Bone marrow (tissue), 2 donors: ENCODE measurements around the gene DIPK1C.

ENCODE experiments used
- DNase-seq, 2 donors: peaks; one replicate each; lab custom pipeline; 2025; lab: John Stamatoyannopoulos, UW

The DIPK1C gene

DNA sequence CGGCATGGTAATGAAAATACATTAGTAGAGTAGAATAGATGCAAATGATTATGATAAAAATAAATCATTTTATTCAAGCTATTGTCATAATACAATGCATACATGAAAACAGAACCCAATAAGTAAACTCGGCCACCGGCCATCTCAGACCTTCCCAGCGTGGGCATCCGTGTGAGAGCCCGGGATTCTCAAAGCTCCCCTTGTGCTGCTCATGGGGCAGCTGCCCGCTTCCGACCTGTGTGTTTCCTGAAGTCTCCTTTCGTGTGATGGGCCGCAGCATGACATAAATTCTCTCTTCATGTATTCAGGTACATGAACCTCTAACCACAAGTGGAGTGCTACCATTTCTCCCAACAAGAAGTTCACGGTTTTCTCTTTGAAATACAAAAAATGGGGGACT lies 25.6 kb upstream of the DIPK1C start:
- DNase-seq, result no peak

DNA sequence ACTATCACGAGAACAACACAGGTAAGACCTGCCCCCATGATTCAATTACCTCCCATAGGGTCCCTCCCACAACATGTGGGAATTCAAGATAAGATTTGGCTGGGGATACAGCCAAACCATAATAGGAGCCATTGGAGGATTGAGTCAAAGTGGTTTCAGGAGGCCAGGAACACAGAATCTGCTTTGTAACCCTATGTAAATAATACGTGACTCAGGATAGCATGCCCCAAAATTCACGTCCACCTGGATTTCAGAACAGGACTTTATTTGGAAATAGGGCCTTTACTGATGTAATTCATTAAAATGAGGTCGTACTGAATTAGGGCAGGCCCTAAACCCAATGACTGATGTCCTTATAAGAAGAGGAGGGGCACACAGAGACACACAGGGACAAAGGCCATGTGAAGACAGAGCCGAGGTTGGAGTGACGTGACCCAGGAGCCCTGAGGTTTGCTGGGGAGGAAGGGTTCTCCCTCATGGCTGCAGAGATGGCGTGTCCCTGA lies 23.1 kb upstream of the DIPK1C start:
- DNase-seq, result no peak

DNA sequence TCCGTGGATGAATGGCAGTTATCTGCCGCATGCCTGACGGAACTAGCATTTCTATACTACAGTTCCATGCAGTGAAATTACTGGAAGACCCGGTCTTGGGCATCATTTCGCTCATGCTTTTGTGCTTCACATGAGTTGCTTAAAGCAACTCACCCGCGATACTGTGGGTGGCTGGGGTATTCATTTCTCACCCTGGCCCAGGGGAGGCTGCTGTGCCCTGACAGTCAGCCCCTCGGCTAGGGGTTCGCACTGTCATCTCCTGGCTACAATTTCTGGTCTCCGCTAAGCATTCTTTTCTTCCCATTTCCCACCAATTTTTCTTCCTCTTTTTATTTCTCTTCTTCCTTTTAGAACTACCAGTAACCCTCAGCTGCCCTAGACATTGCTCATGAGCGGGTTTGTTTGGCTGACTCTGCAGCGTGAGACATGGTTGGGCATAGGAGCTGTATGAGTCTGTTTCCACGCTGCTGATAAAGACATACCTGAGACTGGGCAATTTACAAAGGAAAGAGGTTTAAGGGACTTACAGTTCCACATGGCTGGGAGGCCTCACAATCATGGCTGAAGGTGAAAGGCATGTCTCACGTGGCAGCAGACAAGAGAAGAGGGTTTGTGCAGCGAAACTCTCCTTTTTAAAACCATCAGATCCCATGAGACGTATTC lies 22.5 kb upstream of the DIPK1C start:
- no peak for DNase-seq

DNA sequence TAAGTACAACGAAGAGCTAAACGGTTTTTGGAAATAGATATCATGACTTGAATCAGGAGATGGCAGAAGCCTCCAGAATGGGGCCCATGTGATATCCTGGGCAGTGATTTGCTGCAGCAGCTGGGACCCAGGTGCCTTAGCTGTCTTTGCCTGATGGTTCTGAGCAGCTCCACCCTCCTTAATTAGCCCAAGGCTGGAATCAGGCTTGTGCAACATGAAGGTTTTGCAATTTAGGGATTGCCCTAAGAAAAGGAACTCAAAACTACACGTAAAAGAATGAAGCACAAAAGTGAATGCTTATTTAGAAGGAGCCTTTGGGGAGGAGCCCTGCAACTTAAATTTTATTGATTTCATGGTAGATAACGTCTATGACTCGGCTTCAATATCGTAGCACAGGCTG lies 21.8 kb upstream of the DIPK1C start:
- no peak for DNase-seq

DNA sequence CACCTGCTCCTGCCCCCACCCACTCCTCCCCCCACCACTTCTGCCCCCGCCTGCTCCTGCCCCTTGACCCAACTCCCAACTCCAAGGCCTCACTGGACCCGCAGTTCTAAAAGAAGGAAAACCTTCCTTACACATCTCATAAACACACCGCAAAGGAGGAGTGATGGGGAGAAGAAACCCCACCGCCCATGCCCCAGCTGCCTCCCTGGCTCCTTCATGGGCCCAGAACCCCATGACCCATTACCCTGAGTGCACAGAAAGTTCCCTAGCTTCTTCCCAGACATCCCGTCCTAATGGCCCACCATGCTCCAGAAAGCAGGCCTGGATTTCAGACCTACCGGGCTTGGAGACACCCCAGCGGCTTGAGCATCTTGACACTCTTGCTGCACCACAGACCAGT lies 21.2 kb upstream of the DIPK1C start:
- no peak for DNase-seq

DNA sequence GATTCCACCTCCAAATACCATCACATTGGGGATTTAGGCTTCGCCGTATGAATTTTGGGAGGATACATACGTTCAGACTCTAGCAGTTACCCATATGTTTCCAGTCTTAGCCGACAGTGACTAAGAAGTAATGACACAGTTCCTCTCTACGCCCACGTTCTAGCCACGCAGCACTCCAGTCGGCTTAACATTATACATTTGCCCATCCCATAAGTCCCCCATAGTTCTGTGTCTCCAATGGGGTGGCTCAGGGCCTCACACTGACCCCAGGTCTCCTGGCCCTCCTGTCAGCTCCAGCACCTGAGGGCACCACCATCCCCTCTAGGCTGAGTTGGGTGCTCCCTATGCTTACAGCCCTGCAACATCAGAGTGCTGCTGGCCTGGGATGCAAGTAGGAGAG lies 20.7 kb upstream of the DIPK1C start:
- no peak for DNase-seq

DNA sequence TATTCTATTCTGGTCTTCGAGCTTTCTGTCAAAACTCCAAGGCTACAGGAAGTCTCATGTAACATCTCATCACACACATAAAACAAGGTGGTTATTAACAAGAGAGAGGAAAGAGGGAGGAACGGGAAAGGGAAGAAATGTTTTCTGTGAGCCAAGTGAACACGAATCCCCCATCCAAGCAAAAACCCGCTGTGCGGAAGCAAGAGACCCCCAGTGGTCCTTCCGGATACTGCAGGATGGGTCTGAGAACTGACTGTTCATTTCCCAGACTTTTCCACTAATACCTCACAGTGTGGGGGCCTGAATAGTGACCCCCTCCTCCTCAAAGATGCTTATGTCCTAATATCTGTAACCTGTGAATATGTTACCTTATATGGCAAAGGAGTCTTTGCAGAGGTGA lies 19.0 kb upstream of the DIPK1C start:
- DNase-seq, result no peak

DNA sequence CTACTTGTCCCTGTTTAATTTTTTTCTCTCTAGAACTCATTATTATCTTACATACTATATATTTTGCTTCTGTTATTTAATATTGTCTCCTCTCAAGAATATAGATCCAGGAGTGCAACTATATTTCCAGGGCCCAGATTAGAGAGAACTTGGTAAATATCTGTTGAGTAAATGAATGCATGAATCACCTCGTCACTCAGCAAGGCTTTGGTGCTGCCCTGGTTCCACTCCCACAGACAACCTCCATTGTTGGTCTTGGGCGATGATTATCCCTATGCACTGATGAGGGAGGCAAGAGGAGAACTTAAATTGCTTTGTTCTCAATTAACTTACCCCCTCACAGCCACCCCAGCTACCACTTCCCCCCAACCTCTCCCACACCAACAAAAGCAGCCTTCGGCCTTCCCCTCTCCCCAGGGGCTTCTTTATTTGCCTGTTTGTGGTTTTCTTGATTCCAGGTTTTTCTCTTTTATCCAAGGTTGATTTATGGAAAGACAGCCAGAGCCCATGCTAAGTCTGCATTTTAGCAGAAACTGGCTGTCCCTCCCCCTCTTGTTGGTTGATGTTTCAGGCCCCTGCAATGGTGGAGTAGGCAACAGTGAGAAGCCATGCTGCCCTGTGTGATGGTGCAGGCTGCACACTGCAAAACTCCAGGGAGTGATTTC lies 17.0 kb upstream of the DIPK1C start:
- no peak for DNase-seq

DNA sequence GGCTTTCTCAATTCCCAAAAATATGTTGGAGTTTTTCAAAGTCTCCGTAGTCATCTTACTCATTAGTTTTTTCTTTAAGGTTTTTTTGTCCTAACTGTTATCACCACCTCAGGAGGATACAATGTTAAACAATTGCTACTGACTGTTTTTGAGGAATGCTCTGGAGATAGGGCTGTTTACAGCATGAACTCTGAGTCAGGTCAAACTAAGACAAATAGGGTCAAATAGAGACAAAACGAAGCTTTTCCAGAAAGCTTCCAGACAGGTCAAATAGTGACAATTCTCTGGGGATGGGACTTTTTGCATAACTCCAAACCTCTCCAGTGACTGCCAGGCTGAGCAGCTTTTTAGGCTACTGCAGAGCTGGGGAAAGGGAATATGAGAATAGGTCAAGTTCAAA lies 15.2 kb upstream of the DIPK1C start:
- DNase-seq, result no peak

DNA sequence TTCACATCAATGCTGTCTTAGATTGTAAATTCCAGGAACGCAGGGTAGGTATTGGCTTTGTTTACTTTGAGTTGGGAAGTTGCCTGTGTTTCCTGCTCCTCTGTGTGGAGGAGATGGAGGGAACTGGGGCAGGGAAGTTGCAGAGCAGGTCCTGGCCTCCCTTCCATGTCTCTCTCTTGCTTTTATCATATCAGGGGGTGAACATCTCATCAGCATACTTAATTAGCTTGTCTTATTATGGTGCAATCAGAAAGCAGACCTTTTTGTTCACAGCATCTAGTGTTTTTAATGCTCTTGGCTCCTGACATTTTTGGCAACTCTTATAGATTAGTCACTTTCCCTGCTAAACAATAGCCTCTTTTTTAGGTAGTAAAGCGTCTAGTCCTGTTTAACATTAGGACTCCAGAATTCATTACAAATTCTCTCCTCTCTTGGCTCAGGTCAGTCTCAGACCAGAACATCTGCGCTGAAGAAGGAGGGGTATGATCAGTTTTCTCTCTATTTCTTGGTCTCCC lies 11.5 kb upstream of the DIPK1C start:
- no peak for DNase-seq

DNA sequence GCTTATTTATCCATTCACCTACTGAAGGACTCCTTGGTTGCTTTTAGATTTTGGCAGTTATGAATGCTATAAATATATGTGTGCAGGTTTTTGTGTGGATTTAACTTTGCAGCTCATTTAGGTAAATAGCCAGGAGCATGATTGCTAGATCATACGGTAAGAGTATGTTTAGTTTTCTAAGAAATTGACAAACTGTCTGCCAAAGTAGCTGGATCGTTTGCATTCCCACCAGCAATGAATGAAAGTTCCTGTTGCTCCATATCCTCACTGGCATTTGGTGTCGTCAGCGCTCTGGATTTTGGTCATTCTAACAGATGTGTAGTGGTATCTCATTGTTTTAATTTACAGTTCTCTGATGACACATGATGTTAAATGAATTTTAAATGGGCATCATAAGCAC lies 8.7 kb upstream of the DIPK1C start:
- no peak for DNase-seq

DNA sequence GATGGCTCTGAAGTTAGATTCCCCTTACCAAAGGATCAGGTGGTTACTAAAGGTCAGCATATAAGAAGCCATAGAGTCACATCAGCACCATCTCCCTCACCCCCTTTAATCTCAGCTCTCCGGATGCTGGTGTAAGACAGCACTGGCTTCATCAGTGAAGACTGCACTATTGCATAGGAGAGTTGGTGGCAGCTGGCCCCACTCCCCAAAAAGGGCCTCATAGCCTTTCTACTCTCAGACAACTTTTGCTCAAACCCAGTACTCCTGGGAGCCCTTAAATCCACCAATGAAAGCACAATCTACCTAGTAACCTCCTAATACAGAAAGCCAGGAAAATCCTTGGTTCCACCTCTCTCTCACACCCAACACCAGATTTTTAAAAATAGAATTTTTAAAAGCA lies 6.9 kb upstream of the DIPK1C start:
- DNase-seq, result no peak

DNA sequence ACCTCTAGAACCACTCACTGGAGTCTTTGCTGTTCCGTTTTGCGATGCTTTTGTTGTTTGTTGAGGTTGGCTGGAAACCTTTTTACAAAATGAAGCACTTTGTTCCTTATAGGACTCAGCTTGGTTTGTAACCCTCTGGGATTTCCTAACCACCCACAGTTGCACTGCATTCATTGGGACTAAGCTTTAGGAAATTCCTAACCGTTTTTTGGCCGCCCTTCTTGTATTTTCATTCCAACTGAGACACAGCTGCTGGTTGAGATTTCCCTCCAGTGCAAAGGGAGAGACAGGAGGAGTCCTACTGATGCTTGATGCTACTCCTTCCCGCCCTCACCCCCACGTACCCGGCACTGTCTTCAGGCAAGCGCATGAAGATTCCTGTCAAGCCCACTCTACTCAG lies 6.1 kb upstream of the DIPK1C start:
- no peak for DNase-seq

DNA sequence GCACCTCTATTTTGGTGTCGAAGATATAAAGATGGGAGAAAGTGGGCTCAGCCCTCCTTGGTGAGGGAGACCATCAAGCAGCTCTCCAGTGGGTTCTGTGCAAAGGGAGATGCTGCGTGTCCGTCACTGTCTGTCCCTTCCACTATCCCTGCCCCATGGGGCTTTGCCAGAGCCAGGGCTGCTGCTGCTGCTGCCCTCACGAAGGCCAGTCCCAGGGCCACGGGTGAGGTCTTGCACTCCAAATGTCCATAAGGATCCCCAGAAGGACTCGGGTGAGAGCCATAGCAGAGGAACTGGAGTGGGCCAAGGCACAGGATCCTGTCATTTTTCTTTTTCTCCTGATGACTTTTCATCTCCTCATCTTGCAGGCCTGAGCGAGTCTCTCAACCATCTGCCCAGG lies 3.7 kb upstream of the DIPK1C start:
- no peak for DNase-seq

DNA sequence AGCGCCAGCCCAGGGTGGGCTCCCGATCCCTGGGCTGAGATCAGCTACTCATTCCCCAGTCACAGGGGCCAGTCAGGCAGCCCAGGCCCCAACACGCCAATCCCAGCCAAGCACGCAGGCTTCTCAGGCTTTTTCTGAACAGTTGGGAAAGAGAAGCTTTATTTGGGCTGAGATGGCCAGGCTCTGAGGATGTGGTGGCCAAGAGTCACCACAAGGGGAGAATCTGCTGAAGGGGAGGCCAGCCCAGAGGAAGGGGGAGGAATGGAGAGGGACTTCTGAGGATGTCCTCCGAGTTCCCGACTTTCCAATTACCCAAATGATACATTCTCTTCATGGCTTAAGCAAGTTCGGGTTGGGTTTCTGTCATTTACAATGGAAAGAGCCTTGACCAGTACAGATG lies 2.8 kb upstream of the DIPK1C start:
- no peak for DNase-seq

DNA sequence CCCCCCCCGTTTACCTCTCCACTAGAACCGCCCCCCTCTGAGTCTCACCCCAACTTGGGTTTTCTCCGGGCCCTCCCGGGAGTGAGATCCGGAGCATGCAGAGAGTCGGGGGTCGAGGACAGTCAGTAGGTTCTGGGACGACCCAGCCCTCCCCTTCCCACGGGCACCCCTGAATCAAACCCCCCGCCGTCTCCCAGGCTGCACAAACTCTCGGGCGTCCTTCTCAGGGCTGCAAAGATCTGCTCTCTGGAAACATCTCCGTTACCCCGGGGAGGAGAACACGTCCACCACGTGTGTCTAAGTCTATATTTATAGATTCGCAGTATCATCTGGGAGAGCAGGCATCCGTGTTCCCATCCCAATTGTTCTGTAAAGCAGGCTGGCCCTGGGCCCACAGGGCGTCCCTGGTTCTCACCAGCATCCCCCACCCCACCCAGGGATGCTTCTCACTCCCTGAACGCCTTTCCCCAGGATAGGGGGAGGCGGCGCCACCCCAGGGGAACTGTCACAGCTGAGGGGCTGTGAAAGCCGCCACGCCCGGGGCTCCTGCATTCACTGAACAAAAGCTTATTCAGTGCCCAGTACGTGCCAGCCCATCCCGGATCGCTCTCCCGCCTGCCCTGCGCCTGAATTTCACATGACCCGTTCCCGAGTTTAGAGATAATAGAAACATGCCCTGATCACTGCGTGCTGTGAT lies 765 bp upstream of the DIPK1C start:
- DNase-seq, result no peak

DNA sequence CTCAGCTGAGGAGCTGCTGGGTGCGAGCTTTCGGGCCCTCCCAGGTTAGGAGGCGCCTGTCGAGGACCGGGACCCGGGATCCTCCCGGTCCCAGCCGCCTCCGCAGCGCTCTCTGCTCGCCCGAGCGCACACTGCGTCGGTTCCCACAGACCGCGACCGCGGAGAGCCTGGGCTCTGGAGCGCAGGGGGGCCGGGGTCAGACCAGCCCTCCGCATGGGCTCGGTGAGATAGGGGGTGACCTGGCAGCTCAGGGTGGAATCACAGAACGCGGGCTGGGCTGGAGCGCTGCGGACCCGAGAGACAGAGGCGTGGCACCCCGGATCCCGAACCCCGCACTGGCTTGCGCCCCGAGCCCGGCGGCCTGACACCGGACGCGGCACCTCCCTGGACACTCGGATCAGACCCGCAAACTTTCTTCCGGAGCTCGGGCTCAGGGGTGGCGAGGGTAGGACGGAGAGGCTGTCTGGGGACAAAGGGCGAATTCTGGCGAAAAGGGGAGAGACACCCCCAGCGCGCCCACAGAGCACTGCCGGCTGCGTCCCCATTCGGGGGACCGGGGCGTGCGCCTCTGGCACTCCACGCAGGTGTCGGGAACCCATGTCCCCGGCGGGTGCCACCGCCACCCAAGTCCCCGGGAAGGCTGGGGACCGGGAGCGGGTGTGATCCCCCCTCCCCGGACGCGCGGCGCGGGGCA lies 612 bp downstream of the DIPK1C start:
- no peak for DNase-seq

DNA sequence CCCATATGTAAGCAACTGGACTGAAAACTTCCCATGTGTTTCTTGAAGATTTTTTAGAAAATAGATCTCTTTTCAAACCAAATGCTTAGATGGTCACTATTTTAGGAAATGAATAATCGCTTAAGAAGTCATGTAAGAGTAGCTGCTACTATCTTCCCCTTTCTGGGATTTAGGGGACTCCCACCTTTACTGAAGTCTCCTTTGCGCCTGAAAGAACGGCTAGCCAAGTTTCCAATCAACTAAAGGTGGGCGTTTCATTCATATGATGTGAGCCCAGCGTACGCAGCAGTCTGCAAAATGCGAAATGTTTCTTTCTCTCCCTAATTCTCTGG lies 1.1 kb downstream of the DIPK1C start:
- DNase-seq, result no peak

DNA sequence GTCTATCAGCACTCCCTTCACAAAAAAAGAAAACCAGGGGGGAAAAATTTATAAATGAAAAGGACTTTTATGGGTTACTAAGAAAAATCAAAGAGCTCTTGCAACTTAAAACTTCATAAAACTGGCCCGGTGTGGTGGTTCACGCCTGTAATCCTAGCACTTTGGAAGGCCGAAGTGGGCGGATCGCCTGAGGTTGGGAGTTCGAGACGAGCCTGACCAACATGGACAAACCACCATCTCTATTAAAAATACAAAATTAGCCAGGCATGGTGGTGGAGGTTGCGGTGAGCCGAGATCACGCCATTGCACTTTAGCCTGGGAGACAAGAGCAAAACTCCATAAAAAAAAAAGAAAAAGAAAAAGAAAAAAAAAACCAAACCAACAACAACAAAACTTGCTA lies 1.7 kb downstream of the DIPK1C start:
- DNase-seq, result no peak

DNA sequence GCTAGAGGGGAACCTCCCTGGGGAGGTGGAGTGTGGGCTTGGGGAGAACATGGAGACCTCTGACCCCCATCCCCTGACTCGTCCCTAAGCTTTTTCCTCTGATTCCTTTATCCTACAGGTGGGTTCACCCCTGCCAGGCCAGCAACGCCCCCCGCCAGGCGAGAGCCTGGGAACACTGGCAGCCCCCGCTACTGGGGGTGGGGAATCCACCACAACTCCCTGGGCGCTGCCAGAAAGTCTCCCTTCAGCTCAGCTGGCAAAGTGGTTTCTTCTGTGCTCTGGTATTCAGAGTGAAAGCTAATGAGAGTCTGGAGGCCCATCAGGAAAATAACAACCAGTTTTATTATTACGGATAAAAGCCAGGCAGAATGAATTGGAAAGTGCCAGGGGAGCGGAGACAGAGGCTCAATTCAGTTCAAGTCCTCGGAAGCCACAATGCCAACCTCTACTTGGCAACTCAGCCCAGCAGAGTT lies 2.8 kb downstream of the DIPK1C start:
- no peak for DNase-seq

DNA sequence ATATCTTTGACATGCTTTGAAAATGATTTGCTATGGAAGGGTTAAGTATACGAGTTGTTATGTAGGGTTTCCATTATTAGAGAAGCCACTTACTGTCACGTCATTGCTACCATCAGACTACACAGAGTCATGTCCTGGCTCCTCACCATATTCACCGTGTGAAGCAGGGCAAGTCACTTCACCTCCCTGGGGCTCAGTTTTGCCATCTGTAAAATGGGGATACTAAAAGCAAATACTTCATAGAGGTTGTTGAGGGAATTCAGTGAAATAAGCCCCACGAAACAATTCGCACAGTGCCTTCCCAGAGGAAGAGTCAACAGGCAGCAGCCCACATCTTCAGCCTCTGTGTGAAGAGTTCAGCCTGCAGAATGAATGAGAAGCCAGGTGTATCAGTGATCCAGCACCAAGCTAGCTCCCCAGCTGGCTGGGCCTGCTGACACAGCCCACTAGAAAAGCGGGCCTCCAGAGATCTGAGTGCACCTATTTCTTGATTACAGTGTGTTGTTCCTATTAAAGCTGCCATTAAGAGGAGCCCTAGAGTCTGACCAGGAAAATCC lies 3.4 kb downstream of the DIPK1C start:
- DNase-seq, result no peak

DNA sequence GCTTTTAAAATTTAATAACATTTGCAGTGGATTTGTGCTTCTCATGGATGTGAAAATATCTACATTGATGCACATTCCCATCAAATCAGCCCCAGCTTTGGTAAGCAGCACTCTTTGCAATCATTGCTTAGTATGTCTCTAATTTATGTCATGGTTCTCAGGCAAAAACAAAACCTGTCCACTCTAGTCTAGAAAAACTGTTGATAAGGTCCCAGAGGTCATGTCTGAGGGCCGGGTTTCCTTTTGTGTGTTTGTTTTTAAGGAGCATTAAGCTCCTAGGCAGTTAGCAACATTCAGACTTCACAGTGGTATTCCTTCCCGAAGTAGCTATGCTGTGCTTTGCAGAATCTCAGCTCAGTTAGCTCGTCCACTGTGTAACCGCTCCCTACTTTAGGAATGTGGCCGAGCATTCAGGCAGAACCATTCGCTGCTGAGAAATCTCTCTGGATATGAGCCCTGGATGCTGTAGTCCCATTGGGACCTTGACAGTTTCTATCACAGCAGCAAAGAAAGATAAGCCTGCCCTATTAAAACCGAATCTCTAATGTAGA lies 4.0 kb downstream of the DIPK1C start:
- no peak for DNase-seq
